Natural killer cell (primary cell): Measurements from ENCODE around the gene DLG1. TPM values are rescaled to one million over a fixed set of nuclear protein-coding genes. Genes with fewer than 3 reads are reported as not detected.

Experiments
- ATAC-seq, 3 donors: fragments of 150-1000 bp in 2 of 3; fragments of 200-7000 bp in 1 of 3; cut with Tn5 transposase; 1 replicate in 1 of 3; 2 replicates in 2 of 3; pipeline ENCODE4 v1.10.0; 2021; ENCODE audit warnings: mild to moderate bottlenecking in 2 of 3, moderate library complexity in 2 of 3
- DNase-seq, 2 donors: peaks; one replicate each; pipeline versions ENCODE4 v3.0.0 to v3.0.0-alpha.2; 2013 to 2021; ENCODE audit warnings: mixed read lengths in 1 of 2
- H3K27ac ChIP-seq: one replicate; pipeline ENCODE4 v1.5.1; 2013; ENCODE audit warnings: mild to moderate bottlenecking, low read length
- H3K27me3 ChIP-seq: one replicate; pipeline ENCODE4 v1.6.1; 2013; ENCODE audit warnings: low read length; ENCODE audit not compliant: control insufficient read depth, insufficient read depth
- H3K36me3 ChIP-seq: one replicate; pipeline ENCODE4 v1.6.1; 2013; ENCODE audit warnings: low read length; ENCODE audit not compliant: control insufficient read depth, insufficient read depth
- H3K4me1 ChIP-seq: one replicate; pipeline ENCODE4 v1.6.1; 2013; ENCODE audit warnings: low read length; ENCODE audit not compliant: control insufficient read depth, insufficient read depth
- H3K4me3 ChIP-seq: one replicate; pipeline ENCODE4 v1.5.1; 2013; ENCODE audit warnings: low read length
- H3K9me3 ChIP-seq: one replicate; pipeline ENCODE4 v1.6.1; 2013; ENCODE audit warnings: low read length; ENCODE audit not compliant: control insufficient read depth, insufficient read depth
- H3K27ac Mint-ChIP-seq, 2 donors: one replicate each; pipeline ENCODE4 v1.8.0; 2022; ENCODE audit warnings: mild to moderate bottlenecking in 2 of 2, mixed read lengths in 2 of 2, moderate library complexity in 1 of 2
- H3K27me3 Mint-ChIP-seq, 2 donors: one replicate each; pipeline ENCODE4 v1.8.0; 2022; ENCODE audit warnings: low read depth in 2 of 2, mixed read lengths in 2 of 2
- H3K36me3 Mint-ChIP-seq: one replicate; pipeline ENCODE4 v1.8.0; 2022; ENCODE audit warnings: mixed read lengths
- H3K4me1 Mint-ChIP-seq, 2 donors: one replicate each; pipeline ENCODE4 v1.8.0; 2022; ENCODE audit warnings: mixed read lengths in 2 of 2
- H3K4me3 Mint-ChIP-seq: one replicate; pipeline ENCODE4 v1.8.0; 2022; ENCODE audit warnings: mild to moderate bottlenecking, moderate library complexity, mixed read lengths
- H3K9me3 Mint-ChIP-seq, 2 donors: one replicate each; pipeline ENCODE4 v1.8.0; 2022; ENCODE audit warnings: mixed read lengths in 2 of 2
- CTCF ChIP-seq: fragments of 200-600 bp; IDR thresholded peaks from one replicate; pipeline ENCODE4 v1.8.0; 2022; ENCODE audit warnings: antibody characterized with exemption
- WGBS: methylation state at CpG from one replicate; pipeline ENCODE4 v1.1.7; 2013; ENCODE audit warnings: missing lambda C conversion rate; ENCODE audit not compliant: insufficient coverage; 5-methylcytosine and 5-hydroxymethylcytosine counted together
- intact Hi-C: fragments of 100-400 bp; cut with micrococcal nuclease; formaldehyde crosslinking; loops from one replicate; pipeline ENCODE4 v1.14.2; 2022
- total RNA-seq, 4 donors: library from RNA; stranded (reverse); fragments of 120-200 nt in 1 of 4; gene quantifications; one replicate each; pipeline versions ENCODE4 v1.2.3 to v1.2.4, GENCODE V29; 2013 to 2022

Gene DLG1
- total RNA-seq, 3 donors from 2014 or later (not counting 1 experiment from before 2014, with no cell fraction given) = 82.0 to 91.8 (median 89.0) TPM

GRCh38 chr3:197007953-197008352 is 290.5 kb downstream of the DLG1 start:
- H3K27me3 ChIP-seq = no peaks in the 10 kb centered on the region
- H3K27ac ChIP-seq = no peak overlapping the region
- no peak for TF ChIP-seq CTCF
- DNase-seq (no peak), ATAC-seq (no peak)
- no peaks in the 10 kb centered on the region for H3K36me3 ChIP-seq
- WGBS = 91% methylated on average over 8 of the region's 8 CpGs
- Mint-ChIP-seq H3K9me3 (no peaks in the 10 kb centered on the region), H3K27me3 (peaks cover 0 to 7% of the 10 kb centered on the region in 2 donors), H3K36me3 (no peaks in the 10 kb centered on the region), H3K4me3 (no peak overlapping the region), H3K27ac (no peak overlapping the region), H3K4me1 (peaks cover 0 to 9% of the 10 kb centered on the region in 2 donors)
- H3K9me3 ChIP-seq = no peaks in the 10 kb centered on the region
- intact Hi-C loops = no loop called here
- H3K4me1 ChIP-seq = peaks cover 9% of the 10 kb centered on the region
- H3K4me3 ChIP-seq = no peak overlapping the region

- Histone ChIP-seq H3K4me1 (peaks cover 9% of the 10 kb centered on the region), H3K36me3 (no peaks in the 10 kb centered on the region), H3K9me3 (no peaks in the 10 kb centered on the region), H3K27ac (no peak overlapping the region), H3K4me3 (no peak overlapping the region), H3K27me3 (no peaks in the 10 kb centered on the region)
- Mint-ChIP-seq H3K4me1 (peaks cover 0 to 9% of the 10 kb centered on the region in 2 donors), H3K27me3 (peaks cover 0 to 7% of the 10 kb centered on the region in 2 donors), H3K36me3 (no peaks in the 10 kb centered on the region), H3K4me3 (no peak overlapping the region), H3K27ac (no peak overlapping the region), H3K9me3 (no peaks in the 10 kb centered on the region)
- 94% methylated on average over 12 of the region's 12 CpGs for WGBS
- no peak for ATAC-seq
- no peak for TF ChIP-seq CTCF
- no peak for DNase-seq
- intact Hi-C loops = no loop called here
Measured at GRCh38 chr3:197007296-197007940, 291.0 kb downstream of the DLG1 start.

- no peak for DNase-seq
- no peak for ATAC-seq
- H3K4me1 Mint-ChIP-seq = peaks cover 0 to 10% of the 10 kb centered on the region in 2 donors
- Histone ChIP-seq H3K27ac (no peak overlapping the region), H3K36me3 (no peaks in the 10 kb centered on the region), H3K4me1 (peaks cover 13% of the 10 kb centered on the region), H3K27me3 (no peaks in the 10 kb centered on the region), H3K9me3 (no peaks in the 10 kb centered on the region), H3K4me3 (no peak overlapping the region)
- 91% methylated on average over 5 of the region's 5 CpGs for WGBS
- H3K4me3 Mint-ChIP-seq = no peak overlapping the region
- no peaks in the 10 kb centered on the region for H3K9me3 Mint-ChIP-seq
- no peaks in the 10 kb centered on the region for H3K36me3 Mint-ChIP-seq
- TF ChIP-seq CTCF = no peak
- peaks cover 0 to 7% of the 10 kb centered on the region in 2 donors for H3K27me3 Mint-ChIP-seq
- intact Hi-C loops = no loop called here
- H3K27ac Mint-ChIP-seq = no peak overlapping the region
Measured at GRCh38 chr3:197006860-197007259, 291.6 kb downstream of the DLG1 start.

GRCh38 chr3:197006446-197006845 is 292.0 kb downstream of the DLG1 start:
- H3K4me3 Mint-ChIP-seq = no peak overlapping the region
- no peak for TF ChIP-seq CTCF
- peaks cover 13% of the 10 kb centered on the region for H3K4me1 ChIP-seq
- H3K9me3 ChIP-seq = no peaks in the 10 kb centered on the region
- no peak overlapping the region for H3K27ac ChIP-seq
- H3K4me3 ChIP-seq = no peak overlapping the region
- ATAC-seq (no peak), DNase-seq (no peak)
- H3K27ac Mint-ChIP-seq = no peak overlapping the region
- H3K27me3 Mint-ChIP-seq = peaks cover 0 to 7% of the 10 kb centered on the region in 2 donors
- WGBS = 98% methylated on average over 11 of the region's 11 CpGs
- no peaks in the 10 kb centered on the region for H3K36me3 Mint-ChIP-seq
- peaks cover 0 to 14% of the 10 kb centered on the region in 2 donors for H3K4me1 Mint-ChIP-seq
- H3K9me3 Mint-ChIP-seq = no peaks in the 10 kb centered on the region
- H3K36me3 ChIP-seq = no peaks in the 10 kb centered on the region
- no peaks in the 10 kb centered on the region for H3K27me3 ChIP-seq
- intact Hi-C loops = no loop called here
